HG03064 (cell line): Measurements from ENCODE around the gene KISS1R.
"Not testable (repeated sequence)": the region's sequence is repeated elsewhere in the genome, so short reads cannot be mapped to it uniquely, and the experiment has no call there.

ENCODE experiments used
- ATAC-seq: cut with Tn5 transposase; IDR thresholded peaks from one replicate; pipeline ENCODE4 v1.9.1; 2021; ENCODE audit warnings: low read depth; ENCODE audit not compliant: unreplicated experiment

Gene KISS1R

DNA sequence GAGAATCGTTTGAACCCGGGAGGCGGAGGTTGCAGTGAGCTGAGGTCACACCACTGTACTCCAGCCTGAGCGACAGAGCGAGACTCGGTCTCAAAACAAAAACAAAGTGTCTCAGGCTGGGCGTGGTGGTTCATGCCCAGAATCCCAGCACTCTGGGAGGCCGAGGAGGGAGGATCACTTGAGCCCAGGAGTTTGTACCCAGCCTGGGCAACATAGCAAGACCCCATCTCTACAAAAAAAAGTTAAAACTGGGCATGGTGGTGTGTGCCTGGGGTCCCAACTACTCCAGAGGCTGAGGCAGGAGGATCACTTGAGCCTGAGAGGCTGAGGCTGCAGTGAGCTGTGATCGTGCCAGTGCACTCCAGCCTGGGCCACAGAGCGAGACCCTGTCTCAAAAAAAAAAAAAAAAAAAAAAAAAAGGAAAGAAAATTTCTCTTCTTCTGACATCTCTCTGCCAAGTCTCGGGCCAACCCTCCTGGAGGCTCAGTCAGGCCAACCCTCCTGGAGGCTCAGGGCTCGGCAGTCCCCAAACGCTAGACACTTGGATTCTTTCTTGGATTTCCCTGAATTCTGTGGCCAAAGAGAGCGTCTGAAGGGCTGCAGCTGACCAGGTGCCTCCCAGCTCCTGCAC is 35.0 kb downstream of the KISS1R start:
- no peak for ATAC-seq

DNA sequence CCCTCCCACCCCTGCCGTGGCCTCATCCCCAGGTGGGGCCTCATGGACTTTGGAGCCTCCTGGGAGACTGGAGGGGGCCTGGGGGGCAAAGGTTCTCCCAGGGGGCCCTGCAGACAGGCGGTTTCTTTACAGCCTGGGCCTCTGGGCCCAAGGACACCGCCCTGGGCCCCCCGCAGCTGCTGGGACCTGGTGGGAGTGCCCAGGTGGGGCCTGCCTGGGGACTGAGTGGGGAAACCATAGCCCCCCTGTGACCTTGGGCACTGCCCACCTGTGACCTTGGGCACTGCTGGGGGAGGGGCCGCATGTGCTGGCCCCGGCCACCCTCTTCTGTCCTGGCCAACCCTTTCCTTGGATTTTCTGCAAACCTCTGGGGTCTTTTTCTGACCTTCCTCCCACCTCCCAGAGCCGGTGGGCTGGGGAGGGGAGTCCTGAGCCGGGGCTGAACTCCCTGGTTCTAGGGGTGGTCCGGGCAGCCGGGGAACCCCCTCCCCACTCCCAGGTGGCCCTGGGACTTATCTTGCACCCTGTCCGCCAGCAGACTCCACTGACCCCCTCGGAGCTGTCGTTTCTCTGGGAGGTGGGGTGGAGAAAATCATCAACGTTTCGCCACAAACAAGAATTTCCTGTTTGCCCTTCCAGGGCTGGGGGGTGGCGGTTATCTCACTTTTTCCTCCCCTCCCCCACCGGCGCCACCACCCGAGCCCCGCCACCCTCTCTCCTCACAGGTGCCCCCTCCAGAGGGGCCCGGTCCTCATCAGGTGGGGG is 35.7 kb downstream of the KISS1R start:
- no peak for ATAC-seq

DNA sequence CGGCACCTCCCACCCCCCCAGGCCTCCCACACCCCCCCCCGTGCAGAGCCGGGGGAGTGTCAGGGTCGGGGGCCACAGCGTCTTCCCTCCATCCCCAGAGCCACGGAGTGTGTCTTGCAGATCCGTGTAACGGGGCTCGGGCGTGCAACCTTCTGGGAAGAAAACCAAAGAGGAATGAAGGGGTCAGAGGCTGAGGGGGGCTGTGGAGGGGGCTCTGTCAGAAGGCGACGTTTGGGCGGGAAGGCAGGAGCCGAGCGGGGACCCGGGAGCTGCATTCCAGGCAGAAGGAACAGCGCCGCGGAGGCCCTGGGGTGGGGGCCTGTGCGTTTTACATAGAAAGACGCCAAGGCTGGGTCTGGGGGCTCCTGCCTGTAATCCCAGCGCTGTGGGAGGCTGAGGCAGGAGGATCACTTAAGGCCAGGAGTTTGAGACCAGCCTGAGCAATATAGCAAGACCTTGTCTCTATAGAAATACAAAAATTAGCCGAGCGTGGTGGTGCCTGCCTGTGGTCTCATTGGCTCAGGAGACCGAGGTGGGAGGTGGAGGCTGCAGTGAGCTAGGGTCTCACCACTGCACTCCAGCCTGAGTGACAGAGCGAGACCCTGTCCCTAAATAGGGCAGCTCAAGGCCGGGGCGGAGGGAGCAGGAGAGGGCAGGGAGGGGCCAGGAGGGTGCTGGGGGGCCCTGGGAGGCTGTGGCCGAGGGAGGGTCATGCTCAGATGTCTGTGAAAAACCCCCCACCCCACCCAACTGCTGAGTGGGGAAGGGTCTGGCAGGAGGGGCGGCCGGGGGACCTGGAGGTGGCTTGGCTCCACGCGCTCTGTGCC is 36.5 kb downstream of the KISS1R start:
- no peak for ATAC-seq

DNA sequence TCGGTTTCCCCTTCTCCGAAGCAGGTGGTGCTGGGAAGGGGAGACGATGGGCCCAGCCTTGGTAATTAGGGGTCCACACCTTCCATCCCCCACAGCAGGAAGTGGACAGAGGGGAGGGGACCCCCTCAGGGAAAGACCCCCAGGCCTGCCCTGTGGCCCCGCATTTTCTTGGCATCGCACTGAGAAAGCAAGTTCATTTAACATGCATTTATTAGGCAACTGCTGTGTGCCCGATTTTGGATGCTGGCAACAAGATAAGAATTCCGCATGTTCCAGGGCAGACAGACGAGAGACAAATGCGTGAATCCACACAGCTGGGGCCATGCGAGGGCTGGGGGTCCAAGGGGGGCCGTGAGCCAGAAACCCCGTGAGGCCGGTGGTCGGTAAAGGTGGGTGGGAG is 37.1 kb downstream of the KISS1R start:
- ATAC-seq = no peak

DNA sequence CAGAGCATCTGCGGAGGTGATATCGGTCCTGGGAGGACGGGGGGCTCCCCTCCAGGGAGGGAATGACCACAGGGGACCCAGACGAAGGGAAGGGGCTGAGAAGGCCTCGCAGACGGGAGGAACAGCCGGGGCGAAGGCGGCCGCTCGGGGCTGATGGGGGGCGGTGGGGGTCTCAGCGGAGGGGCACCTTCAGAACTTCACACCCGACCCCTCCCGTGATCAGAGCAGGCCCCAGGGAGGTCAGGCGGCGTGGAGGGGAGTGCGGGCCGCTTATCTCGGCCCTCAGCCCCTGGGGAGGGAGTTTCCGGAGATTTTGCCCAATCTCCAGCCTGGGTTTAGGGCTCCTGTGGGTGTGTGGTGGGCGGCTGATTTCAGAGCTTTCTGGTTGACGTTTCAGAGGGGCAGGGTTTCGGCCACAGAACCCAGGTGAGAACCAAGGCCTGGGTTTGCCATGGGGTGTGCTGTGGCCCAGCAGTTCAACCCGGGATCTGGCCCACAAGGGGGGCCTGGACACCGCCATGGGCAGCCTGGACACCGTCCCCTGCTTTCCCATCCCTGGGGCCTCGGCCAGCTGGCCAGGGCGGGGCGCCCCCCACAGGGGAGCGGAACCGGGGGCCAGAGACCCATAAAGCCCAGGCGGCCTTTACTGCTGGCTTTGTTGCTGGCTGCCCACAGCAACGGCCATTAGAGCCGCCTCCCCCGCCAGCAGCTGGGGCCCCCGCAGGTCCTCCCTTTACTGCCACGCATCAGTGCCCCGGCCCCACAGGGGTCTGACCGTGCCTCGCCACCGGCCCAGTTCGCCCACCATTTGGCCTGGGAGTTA is 37.8 kb downstream of the KISS1R start:
- no peak for ATAC-seq

DNA sequence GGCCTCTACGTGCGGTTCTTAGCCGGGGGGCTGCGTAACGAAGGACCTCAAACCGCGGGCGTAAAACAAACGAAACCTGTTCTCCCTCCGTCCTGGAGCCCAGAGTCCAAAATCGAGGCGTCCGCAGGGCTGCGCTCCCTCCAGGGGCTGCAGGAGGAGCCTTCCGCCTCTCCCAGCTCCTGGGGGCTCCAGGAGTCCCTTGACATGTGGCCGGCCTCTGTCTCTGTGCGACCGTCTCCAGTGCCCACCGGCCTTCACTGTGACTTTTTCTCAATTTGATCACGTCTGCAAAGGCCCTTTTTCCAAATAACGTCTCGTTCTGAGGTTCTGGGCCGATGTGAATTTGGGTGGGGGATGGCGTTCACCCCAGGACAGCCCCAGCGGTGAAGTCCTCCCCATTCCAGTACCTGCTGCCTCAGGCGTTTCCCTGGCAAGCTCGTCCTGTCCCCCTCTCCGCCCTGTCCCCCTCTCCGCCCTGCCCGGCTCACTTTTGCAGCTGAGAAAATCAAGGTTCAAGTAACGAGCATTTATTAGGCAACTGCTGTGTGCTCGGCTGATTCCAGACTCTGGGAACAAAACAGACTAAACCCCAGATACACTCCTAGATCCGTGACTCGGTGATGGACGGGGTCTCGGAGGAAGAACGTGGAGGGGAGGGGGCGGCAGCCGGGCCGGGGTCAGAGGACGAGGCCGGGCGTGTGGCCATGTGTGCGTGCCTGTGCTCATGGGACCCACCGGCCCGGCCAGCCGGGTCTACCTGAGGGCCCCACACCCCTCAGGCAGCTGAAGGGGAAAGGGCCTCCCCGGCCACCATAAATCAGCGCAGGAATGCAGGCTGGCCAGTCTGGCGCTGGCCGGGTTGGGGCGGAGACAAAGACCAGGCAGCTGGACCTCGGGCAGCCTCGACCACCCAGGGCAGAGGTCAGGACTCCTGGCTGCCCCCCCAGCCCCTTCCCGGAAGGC is 39.0 kb downstream of the KISS1R start:
- no peak for ATAC-seq

DNA sequence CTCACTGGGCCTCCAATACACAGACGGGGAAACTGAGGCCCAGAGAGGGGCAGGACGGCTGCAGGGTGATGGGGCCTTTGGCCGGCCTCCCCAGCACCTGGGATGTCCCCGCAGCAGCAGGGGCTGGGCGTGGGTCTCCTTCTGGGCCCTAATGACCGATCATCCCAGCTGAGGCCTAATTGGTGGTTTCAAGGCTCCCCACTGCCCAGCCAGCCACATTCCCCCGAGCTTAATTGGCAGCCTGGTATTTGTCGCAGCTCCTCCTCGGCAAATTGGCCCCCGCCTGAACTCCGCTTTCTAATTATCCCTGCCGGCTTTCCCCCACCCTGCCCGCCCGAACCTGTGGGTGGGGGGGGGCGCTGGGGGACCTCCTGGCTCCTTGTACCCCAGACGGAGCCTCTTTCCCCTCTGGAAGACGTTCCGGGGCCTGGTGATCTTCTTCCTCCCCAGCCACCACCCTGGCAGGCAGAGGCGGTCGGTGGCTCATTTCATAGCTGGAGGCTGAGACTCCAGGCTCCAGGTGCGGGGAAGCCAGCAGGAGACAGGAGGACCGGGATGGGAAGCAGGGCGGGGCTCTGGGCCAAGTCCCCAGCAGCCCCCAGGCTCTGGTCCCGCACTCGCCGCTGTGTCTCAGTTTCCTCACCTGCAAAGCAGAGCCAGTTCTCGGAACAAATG is 39.8 kb downstream of the KISS1R start:
- ATAC-seq = no peak

DNA sequence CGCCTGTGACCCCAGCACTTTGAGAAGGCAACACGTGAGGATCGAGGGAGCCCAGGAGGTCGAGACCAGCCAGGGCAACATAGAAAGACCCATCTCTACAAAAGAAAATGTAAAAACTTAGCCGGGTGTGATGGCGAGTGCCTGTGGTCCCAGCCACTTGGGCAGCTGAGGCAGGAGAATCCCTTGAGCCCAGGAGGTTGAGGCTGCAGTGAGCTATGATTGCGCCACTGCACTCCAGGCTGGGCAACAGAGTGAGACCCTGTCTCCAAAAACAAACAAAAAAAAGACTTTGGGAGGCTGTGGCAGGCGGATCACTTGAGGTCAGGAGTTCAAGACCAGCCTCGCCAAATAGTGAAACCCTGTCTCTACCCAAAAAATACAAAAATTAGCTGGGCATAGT is 40.4 kb downstream of the KISS1R start:
- ATAC-seq = not testable (repeated sequence)

DNA sequence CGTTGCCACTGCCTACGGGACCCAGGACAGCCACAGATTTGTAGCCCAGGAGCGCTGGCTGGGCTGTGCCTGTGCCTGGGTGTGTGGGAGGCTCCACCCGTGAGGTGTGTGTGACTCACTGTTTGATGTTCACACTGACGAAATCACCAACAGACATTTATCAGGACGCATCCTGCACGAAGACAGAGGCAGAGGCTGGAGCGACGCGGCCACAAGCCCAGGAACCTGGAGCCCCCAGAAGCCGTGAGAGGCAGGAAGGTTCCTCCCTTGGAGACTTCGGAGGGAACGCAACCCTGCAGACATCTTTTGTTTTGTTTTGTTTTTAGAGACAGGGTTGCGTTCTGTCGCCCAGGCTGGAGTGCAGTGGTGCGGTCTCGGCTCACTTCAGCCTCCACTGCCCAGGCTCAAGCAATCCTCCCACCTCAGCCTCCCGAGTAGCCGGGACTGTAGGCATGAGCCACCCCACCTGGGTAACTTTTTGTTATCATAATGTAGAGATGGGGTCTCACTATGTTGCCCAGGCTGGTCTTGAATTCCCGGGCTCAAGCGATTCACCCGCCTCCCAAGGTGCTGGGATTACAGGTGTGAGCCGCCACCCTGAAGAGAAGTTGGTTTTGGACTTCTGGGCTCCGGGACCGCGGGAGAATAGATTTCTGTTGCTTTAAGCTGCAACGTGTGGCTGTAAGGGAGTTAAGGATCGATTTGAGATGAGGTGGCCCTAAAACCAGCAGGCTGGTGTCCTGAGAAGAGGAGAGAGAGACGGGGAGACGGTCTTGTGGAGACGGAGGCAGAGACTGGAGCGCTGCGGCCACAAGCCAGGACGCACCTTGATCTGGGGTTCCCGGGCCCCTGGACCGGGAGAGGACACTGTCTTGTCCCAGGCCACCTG is 42.1 kb downstream of the KISS1R start:
- no peak for ATAC-seq

DNA sequence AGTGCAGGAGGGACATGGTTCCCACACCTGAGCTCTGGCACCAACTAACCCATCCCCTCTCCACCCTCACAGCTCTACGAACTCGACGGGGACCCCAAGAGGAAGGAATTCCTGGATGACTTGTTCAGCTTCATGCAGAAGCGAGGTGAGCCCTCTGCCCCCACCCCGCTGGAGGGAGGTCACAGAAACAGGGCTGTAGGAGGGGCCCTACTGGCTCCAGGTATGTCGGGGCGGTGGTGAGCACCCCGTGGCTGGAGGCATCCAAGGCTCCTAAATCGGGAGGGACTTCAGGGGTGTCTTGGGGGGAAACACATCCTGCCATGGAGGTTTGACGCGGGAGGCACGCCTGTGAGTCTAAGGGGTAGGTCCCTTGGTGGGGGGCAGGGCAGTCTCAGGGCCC is 42.9 kb downstream of the KISS1R start:
- no peak for ATAC-seq

DNA sequence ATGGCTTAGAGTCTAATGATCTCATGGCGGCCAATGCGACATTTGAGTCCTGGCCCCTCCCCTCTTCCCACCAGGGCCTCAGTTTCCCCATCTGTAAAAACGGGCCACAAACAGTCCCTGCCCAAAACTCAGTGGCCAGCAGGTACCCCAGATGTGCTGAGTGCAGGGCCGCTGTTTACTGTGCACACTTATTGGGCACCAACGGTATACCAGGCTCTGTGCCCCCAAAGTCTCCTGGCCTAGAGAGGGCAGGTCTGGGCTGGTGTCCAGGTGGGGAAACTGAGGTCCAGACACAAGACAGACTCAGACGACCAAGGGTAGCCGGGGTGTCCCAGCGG is 43.4 kb downstream of the KISS1R start:
- ATAC-seq = no peak

DNA sequence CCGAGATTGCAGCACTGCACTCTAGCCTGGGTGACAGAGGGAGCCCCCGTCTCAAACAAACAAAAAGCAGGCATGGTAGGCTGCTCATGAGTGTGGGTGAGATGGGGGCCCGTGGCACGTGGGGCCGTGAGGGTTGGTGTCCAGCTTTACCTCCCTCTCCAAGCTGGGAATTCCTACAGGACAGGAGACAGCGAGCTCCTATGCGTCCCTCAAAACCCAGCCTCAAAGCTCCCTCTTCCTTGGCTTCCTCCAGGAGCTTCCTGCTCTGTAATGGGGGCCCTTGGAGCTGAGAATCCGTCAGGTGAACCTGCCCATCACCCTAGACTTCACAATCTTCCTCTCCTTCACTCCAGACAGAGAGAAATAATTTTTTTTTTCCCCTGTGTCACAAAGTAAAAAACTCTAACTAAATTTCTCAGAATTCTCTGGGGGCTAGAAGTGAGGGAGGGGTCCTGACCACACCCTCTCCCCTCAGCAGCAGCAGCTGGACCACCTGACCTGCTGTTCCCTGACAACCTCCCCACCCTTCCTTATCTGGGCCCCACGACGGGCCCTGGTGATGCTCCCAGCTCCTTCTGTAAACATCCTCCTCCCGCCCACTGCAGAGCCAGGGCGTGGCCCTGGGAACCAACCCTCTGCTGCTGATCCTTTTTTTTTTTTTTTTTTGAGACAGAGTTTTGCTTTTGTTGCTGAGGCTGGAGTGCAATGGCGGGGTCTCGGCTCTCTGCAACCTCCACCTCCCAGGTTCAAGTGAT is 44.9 kb downstream of the KISS1R start:
- no peak for ATAC-seq

DNA sequence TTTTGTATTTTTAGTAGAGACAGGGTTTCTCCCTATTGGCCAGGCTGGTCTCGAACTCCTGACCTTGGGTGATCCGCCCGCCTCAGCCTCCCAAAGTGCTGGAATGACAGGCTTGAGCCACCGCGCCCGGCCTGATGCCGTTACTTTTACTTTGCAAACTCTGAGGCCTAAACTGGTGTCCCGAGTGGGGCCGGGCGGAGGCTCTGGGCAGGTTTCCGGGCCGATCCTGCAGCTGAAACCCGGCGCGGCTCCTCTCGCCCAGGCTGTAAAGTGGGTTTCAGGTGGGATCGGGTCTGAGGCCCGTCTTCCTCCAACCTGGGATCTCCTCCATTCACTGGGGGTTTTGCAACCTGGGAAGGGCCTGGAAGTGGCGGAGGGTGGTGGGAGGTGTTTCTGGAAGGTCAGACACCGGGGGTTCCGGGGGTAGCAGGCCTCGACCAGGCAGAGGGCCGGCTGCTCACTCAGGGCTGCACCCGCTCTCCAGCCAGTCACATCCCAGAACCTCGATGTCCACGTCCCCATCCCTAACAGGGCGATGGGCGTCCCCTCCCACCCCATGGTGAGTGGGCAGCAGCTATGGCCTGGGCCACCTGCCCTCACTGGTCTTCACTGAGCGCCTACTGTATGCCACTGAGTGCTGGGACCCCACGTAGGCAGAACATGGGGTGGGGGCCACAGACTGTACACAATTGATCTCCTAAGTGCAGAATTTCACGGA is 45.7 kb downstream of the KISS1R start:
- no peak for ATAC-seq

DNA sequence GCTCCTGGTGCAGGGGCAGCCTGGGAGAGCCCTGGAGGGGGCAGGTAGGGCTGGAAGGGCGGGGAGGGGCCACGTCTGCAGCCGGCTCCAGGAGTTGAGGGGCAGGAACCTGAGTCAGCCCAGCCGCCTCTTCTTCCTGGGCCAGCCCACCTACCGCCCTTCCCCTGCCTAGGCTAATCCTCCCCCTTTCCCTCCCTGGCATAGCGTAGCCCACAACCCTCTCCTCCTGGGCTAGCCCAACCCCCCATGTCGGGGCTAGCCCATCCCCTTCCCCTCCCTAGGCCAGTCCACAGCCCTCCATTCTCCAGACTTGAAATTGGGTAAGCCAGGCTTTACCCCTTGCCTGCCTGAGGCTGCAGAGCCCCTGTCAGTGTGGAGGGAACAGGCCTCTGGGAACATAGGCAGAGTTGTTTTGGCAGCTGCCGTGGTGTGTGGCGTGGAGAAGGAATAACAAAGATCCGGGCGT is 46.4 kb downstream of the KISS1R start:
- ATAC-seq = no peak

DNA sequence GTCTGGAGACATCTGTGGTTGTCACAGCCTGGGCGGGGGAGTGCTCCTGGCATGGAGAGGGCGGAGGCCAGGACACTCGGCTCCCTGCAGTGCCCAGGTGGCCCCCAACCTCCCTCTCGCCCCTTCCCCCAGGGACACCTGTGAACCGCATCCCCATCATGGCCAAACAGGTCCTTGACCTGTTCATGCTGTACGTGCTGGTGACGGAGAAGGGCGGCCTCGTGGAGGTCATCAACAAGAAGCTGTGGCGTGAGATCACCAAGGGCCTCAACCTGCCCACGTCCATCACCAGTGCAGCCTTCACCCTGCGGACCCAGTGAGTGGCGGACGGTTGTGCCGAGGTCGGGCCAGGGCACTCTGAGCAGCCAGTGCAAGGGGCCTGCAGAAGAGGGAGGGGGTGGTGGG is 47.0 kb downstream of the KISS1R start:
- no peak for ATAC-seq

DNA sequence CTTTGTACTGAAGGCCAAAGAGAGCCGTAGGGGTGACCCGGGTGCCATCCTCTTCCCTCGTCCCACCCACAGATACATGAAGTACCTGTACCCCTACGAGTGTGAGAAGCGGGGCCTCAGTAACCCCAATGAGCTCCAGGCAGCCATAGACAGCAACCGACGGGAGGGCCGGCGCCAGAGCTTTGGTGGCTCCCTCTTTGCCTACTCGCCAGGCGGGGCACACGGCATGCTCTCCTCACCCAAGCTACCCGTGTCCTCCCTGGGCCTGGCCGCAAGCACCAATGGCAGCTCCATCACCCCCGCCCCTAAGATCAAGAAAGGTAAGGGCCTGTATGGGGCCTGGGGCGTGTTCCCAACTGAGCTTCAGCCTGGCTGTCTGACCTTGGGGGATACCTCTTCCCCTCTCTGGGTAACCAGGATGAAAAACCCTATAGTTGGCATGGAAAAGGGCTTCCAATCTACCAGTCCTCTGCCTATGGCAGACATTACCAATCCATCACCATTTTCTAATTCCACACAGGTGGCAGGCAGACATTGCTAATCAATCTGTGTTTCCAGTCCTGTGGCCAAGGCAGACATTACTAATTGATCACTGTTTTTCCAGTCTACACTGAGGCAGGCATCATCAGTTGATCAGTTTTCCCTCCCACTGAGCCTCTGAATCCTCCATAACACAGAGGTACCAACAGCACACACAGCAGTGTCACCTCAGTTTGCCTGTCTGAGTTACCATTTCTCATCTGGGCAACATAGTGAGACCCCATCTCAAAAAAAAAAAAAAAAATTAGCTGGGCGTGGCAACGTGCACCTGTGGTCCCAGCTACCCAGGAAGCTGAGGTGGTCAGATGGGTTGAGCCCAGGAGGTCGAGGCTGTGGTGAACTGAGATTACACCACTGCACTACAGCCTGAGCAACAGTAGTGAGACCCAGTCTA is 47.9 kb downstream of the KISS1R start:
- ATAC-seq = no peak
